ENCODE measurements around the gene UCK2.

GRCh38 chr1:165887877-165888551 is 60.6 kb downstream of the UCK2 start:
- TF ChIP-seq POLR2AphosphoS5 (IDR thresholded peaks at IDR 0.05; ENCODE audit: insufficient read depth, low read depth, low read length) (no peak), CTCF (IDR thresholded peaks at IDR 0.05; ENCODE audit: extremely low read depth in 1 of 2, insufficient read depth in 1 of 2, low read depth in 1 of 2, low read length in 2 of 2) (no peak)
